K562 (cell line): Measurements from ENCODE around the gene PDPR. TPM values are rescaled to one million over a fixed set of nuclear protein-coding genes. Genes with fewer than 3 reads are reported as not detected.
"Not testable (repeated sequence)": the region's sequence is repeated elsewhere in the genome, so short reads cannot be mapped to it uniquely, and the experiment has no call there.

ENCODE experiments used
- ARID4B ChIP-seq: sonication (generic); formaldehyde crosslinking; IDR thresholded peaks from 2 replicates; pipeline ENCODE4 v1.8.0; 2022; ENCODE audit warnings: mild to moderate bottlenecking, missing genetic modification reagents
- CREB1 ChIP-seq, 2 experiments: sonication (generic) in 1 of 2; formaldehyde crosslinking in 1 of 2; IDR thresholded peaks; 2 replicates each; pipeline versions ENCODE4 v1.6.1 to v1.8.0; 2012 to 2022; ENCODE audit warnings: inconsistent platforms in 1 of 2, mild to moderate bottlenecking in 1 of 2, missing genetic modification reagents in 1 of 2, moderate library complexity in 1 of 2
- E2F6 ChIP-seq, 2 experiments: IDR thresholded peaks; 2 replicates each; pipeline ENCODE4 v1.6.1; 2011; ENCODE audit warnings: borderline replicate concordance in 1 of 2, control low read depth in 1 of 2, low read depth in 1 of 2, low read length in 1 of 2, mild to moderate bottlenecking in 1 of 2, mixed read lengths in 1 of 2, moderate library complexity in 1 of 2; ENCODE audit not compliant: insufficient read depth in 1 of 2, insufficient read length in 1 of 2, poor library complexity in 1 of 2, severe bottlenecking in 1 of 2; ENCODE audit errors: extremely low read depth in 1 of 2
- POLR2G ChIP-seq: fragments of 200-400 bp; formaldehyde crosslinking; IDR thresholded peaks from 2 replicates; pipeline ENCODE4 v1.6.1; 2017; ENCODE audit warnings: low read depth, mild to moderate bottlenecking, antibody characterized with exemption, low read length, moderate library complexity
- TOE1 ChIP-seq, 2 experiments: fragments of 450-650 bp in 1 of 2; sonication (generic) in 1 of 2; formaldehyde crosslinking in 1 of 2; IDR thresholded peaks; 2 replicates each; pipeline versions ENCODE4 v1.7.1 to v1.8.0; 2016 to 2022; ENCODE audit warnings: borderline replicate concordance in 2 of 2, mild to moderate bottlenecking in 2 of 2, antibody characterized with exemption in 1 of 2, inconsistent platforms in 1 of 2, low read depth in 1 of 2, missing genetic modification reagents in 1 of 2, moderate library complexity in 1 of 2
- ZFX ChIP-seq: sonication (generic); formaldehyde crosslinking; IDR thresholded peaks from 2 replicates; pipeline ENCODE4 v1.8.0; 2022; ENCODE audit warnings: mild to moderate bottlenecking, missing genetic modification reagents, moderate library complexity
- polyA plus RNA-seq, 8 experiments: library from polyadenylated mRNA; depleted of rRNA in 4 of 8; stranded (reverse) in 5 of 8; unstranded in 3 of 8; fragments of >200 nt; fragmentation: Nextera tagmentation in 2 of 8; fragmentation: Illumina TruSeq in 1 of 8; extraction: Ambion mirVana in 2 of 8; extraction: Trizol in 1 of 8; gene quantifications; 2 replicates each; pipeline versions ENCODE4 v1.2.1 to v1.2.3, GENCODE V29; 2011 to 2014; ENCODE audit warnings: inconsistent platforms in 1 of 8, missing spikeins in 1 of 8
- total RNA-seq, 7 experiments: library from RNA; depleted of rRNA in 6 of 7; stranded (reverse); fragments of >200 nt in 6 of 7; fragmentation: Illumina TruSeq in 2 of 7; extraction: Trizol in 2 of 7; gene quantifications; 2 replicates each; pipeline versions ENCODE4 v1.2.1 to v1.2.3, GENCODE V29; 2011 to 2021; ENCODE audit warnings: low replicate concordance in 1 of 7

The PDPR gene
- total and polyA plus RNA-seq, 9 of the 15 experiments (the other 6 are each of a cell fraction or from before 2014, with no cell fraction given): 4.9 to 35.7 (median 19.1) TPM

- peak; percentile 74; the same call in 1 of the 2 replicates for TF ChIP-seq TOE1 (IDR thresholded peaks at IDR 0.05; ENCODE audit: borderline replicate concordance)
- TF ChIP-seq TOE1 (CRISPR knock-in tag; IDR thresholded peaks at IDR 0.05; ENCODE audit: borderline replicate concordance, low read depth): not testable (repeated sequence)
- peak; percentile 75 for TF ChIP-seq CREB1 (IDR thresholded peaks at IDR 0.05)
- TF ChIP-seq CREB1 (CRISPR knock-in tag; IDR thresholded peaks at IDR 0.05): peak; percentile 88
- peak; percentile 76 for TF ChIP-seq POLR2G
- TF ChIP-seq ARID4B (CRISPR knock-in tag): peak; percentile 56; the same call in 1 of the 2 replicates
- TF ChIP-seq ZFX (CRISPR knock-in tag): peak; percentile 48
- peak; percentile 47 to 71 for TF ChIP-seq E2F6 (IDR thresholded peaks at IDR 0.05; ENCODE audit: borderline replicate concordance in 1 of 2, extremely low read depth in 1 of 2, insufficient read depth in 1 of 2, insufficient read length in 1 of 2, low read depth in 1 of 2, low read length in 1 of 2, poor library complexity in 1 of 2, severe bottlenecking in 1 of 2)
- TF ChIP-seq, all 486 proteins: peak for 64; not testable (repeated sequence) for 422
Observed at GRCh38 chr16:70113982-70114826, at the start of gene PDPR (continued).
